SK-N-SH (cell line): ENCODE data around the gene HYPK.
"Not testable (repeated sequence)": the region's sequence is repeated elsewhere in the genome, so short reads cannot be mapped to it uniquely, and the experiment has no call there.

ENCODE experiments used
- EP300 ChIP-seq, 2 experiments: IDR thresholded peaks; 2 replicates each; pipeline versions ENCODE4 v1.4.0 to v1.6.1; 2012; ENCODE audit warnings: borderline replicate concordance in 1 of 2, low read depth in 1 of 2, low read length in 1 of 2
- NRF1 ChIP-seq: IDR thresholded peaks from 2 replicates; pipeline ENCODE4 v1.6.1; 2012; ENCODE audit warnings: low read depth, mild to moderate bottlenecking, low read length
- POLR2AphosphoS5 ChIP-seq: IDR thresholded peaks from 2 replicates; pipeline ENCODE4 v1.6.1; 2012; ENCODE audit warnings: low read depth, low read length
- RAD21 ChIP-seq: IDR thresholded peaks from 2 replicates; pipeline ENCODE4 v1.6.1; 2012; ENCODE audit warnings: mild to moderate bottlenecking, low read length
- SIN3A ChIP-seq: IDR thresholded peaks from 2 replicates; pipeline ENCODE4 v1.6.1; 2012; ENCODE audit warnings: low read depth, mild to moderate bottlenecking, low read length, moderate library complexity, borderline replicate concordance
- TAF1 ChIP-seq: IDR thresholded peaks from 2 replicates; pipeline ENCODE4 v1.6.1; 2012; ENCODE audit warnings: low read depth, mild to moderate bottlenecking, low read length, moderate library complexity, borderline replicate concordance
- TF ChIP-seq, protein P1 (sequence below): fragments of 200-600 bp; sonication (generic); IDR thresholded peaks from 2 replicates; pipeline ENCODE4 v1.6.1; 2017; ENCODE audit warnings: antibody characterized with exemption, mild to moderate bottlenecking, moderate library complexity

DNA sequence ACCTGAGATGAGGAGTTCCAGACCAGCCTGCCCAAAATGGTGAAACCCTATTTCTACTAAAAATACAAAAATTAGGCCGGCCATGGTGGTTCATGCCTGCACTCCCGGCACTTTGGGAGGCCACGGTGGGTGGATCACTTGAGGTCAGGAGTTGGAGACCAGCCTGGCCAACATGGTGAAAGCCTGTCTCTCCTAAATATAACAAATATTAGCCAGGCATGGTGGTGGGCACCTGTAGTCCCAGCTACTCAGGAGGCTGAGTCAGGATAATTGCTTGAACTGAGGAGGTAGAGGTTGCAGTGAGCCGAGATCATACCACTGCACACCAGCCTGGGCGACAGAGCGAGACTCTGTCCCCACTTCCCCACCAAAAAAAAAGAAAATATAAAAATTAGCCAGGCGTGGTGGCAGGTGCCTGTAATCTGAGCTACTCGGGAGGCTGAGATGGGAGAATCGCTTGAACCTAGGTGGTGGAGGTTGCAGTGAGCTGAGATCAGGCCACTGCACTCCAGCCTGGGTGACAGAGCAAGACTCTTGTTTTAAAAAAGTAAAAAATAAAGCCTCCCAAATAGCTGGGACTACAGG is 30.4 kb downstream of the HYPK start:
- not testable (repeated sequence) for TF ChIP-seq EP300 (IDR thresholded peaks at IDR 0.05; ENCODE audit: borderline replicate concordance in 1 of 2, low read depth in 1 of 2, low read length in 1 of 2); SIN3A; NRF1; RAD21; TAF1; POLR2AphosphoS5
- TF ChIP-seq, protein P1, sequence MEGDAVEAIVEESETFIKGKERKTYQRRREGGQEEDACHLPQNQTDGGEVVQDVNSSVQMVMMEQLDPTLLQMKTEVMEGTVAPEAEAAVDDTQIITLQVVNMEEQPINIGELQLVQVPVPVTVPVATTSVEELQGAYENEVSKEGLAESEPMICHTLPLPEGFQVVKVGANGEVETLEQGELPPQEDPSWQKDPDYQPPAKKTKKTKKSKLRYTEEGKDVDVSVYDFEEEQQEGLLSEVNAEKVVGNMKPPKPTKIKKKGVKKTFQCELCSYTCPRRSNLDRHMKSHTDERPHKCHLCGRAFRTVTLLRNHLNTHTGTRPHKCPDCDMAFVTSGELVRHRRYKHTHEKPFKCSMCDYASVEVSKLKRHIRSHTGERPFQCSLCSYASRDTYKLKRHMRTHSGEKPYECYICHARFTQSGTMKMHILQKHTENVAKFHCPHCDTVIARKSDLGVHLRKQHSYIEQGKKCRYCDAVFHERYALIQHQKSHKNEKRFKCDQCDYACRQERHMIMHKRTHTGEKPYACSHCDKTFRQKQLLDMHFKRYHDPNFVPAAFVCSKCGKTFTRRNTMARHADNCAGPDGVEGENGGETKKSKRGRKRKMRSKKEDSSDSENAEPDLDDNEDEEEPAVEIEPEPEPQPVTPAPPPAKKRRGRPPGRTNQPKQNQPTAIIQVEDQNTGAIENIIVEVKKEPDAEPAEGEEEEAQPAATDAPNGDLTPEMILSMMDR = not testable (repeated sequence)
